H9 (cell line): ENCODE results near the gene HYI. TPM values are rescaled to one million over a fixed set of nuclear protein-coding genes. Genes with fewer than 3 reads are reported as not detected.
A peak's percentile ranks its signal among the peaks of the same experiment; 100 is the strongest.

Source experiments
- DNase-seq: peaks from one replicate; pipeline ENCODE4 v3.0.0-alpha.2; 2017
- H2AFZ ChIP-seq: one replicate; pipeline ENCODE4 v1.6.1; 2013; ENCODE audit warnings: mild to moderate bottlenecking, low read length, control low read depth, moderate library complexity
- H2AK5ac ChIP-seq: 2 replicates; pipeline ENCODE4 v1.6.1; 2013; ENCODE audit warnings: low read length, control low read depth, mixed read lengths; ENCODE audit not compliant: insufficient read length
- H2BK120ac ChIP-seq: one replicate; pipeline ENCODE4 v1.6.1; 2013; ENCODE audit warnings: low read depth, mild to moderate bottlenecking, low read length, control low read depth, inconsistent platforms; ENCODE audit not compliant: poor library complexity, severe bottlenecking
- H2BK12ac ChIP-seq: 2 replicates; pipeline ENCODE4 v1.6.1; 2013; ENCODE audit warnings: low read length, control low read depth, mixed read lengths, low read depth; ENCODE audit not compliant: insufficient read length
- H2BK15ac ChIP-seq: 2 replicates; pipeline ENCODE4 v1.6.1; 2013; ENCODE audit warnings: low read depth, low read length, control low read depth
- H2BK20ac ChIP-seq: one replicate; pipeline ENCODE4 v1.6.1; 2013; ENCODE audit warnings: low read depth, mild to moderate bottlenecking, low read length, control low read depth, inconsistent platforms; ENCODE audit not compliant: poor library complexity, severe bottlenecking
- H2BK5ac ChIP-seq: 2 replicates; pipeline ENCODE4 v1.6.1; 2013; ENCODE audit warnings: low read length, control low read depth, mixed read lengths; ENCODE audit not compliant: insufficient read length
- H3K14ac ChIP-seq: 2 replicates; pipeline ENCODE4 v1.6.1; 2013; ENCODE audit warnings: low read length, control low read depth; ENCODE audit not compliant: insufficient read depth
- H3K18ac ChIP-seq: 2 replicates; pipeline ENCODE4 v1.6.1; 2013; ENCODE audit warnings: low read depth, mild to moderate bottlenecking, mixed read lengths, low read length, control low read depth; ENCODE audit not compliant: insufficient read length
- H3K23ac ChIP-seq: 2 replicates; pipeline ENCODE4 v1.6.1; 2013; ENCODE audit warnings: low read length, control low read depth, mixed read lengths, low read depth; ENCODE audit not compliant: insufficient read length
- H3K23me2 ChIP-seq: 2 replicates; pipeline ENCODE4 v1.6.1; 2013; ENCODE audit warnings: low read depth, mild to moderate bottlenecking, mixed read lengths, low read length, control low read depth; ENCODE audit not compliant: insufficient read length, poor library complexity, severe bottlenecking
- H3K27ac ChIP-seq: 2 replicates; pipeline ENCODE4 v1.5.1; 2013; ENCODE audit warnings: low read length, control low read depth, mixed read lengths, low read depth; ENCODE audit not compliant: insufficient read length
- H3K27me3 ChIP-seq: 2 replicates; pipeline ENCODE4 v1.6.1; 2013; ENCODE audit warnings: low read length, control low read depth, inconsistent platforms; ENCODE audit not compliant: insufficient read depth
- H3K4ac ChIP-seq: 2 replicates; pipeline ENCODE4 v1.6.1; 2013; ENCODE audit warnings: low read depth, mild to moderate bottlenecking, control low read depth, inconsistent platforms, low read length, moderate library complexity
- H3K4me1 ChIP-seq: 2 replicates; pipeline ENCODE4 v1.6.1; 2013; ENCODE audit warnings: low read length, control low read depth, inconsistent platforms; ENCODE audit not compliant: insufficient read depth
- H3K4me2 ChIP-seq: 2 replicates; pipeline ENCODE4 v1.6.1; 2013; ENCODE audit warnings: low read length, control low read depth, mixed read lengths; ENCODE audit not compliant: insufficient read length, insufficient read depth
- H3K56ac ChIP-seq: 2 replicates; pipeline ENCODE4 v1.6.1; 2013; ENCODE audit warnings: low read depth, mild to moderate bottlenecking, mixed read lengths, low read length, control low read depth; ENCODE audit not compliant: insufficient read length
- H3K79me1 ChIP-seq: 2 replicates; pipeline ENCODE4 v1.6.1; 2013; ENCODE audit warnings: low read depth, mild to moderate bottlenecking, moderate library complexity, low read length, control low read depth, inconsistent platforms; ENCODE audit not compliant: insufficient read depth, poor library complexity, severe bottlenecking
- H3K79me2 ChIP-seq: 2 replicates; pipeline ENCODE4 v1.6.1; 2013; ENCODE audit warnings: low read length, control low read depth, inconsistent platforms; ENCODE audit not compliant: insufficient read depth
- H3K9ac ChIP-seq: 2 replicates; pipeline ENCODE4 v1.6.1; 2013; ENCODE audit warnings: low read length, control low read depth, mixed read lengths; ENCODE audit not compliant: insufficient read length; ENCODE audit errors: extremely low read depth
- H3K9me3 ChIP-seq: one replicate; pipeline ENCODE4 v1.6.1; 2013; ENCODE audit warnings: low read depth, low read length, inconsistent platforms; ENCODE audit not compliant: control insufficient read depth
- H3T11ph ChIP-seq: one replicate; pipeline ENCODE4 v1.6.1; 2013; ENCODE audit warnings: mild to moderate bottlenecking, low read length, control low read depth, inconsistent platforms
- H4K20me1 ChIP-seq: one replicate; pipeline ENCODE4 v1.6.1; 2013; ENCODE audit not compliant: control insufficient read depth, insufficient read length, insufficient read depth
- H4K5ac ChIP-seq: 2 replicates; pipeline ENCODE4 v1.6.1; 2013; ENCODE audit warnings: low read depth, mild to moderate bottlenecking, mixed read lengths, low read length, control low read depth; ENCODE audit not compliant: insufficient read length
- H4K8ac ChIP-seq: replicated peaks from 2 replicates; pipeline ENCODE4 v1.6.1; 2013; ENCODE audit warnings: low read length, control low read depth, mixed read lengths, low read depth; ENCODE audit not compliant: insufficient read length
- H4K91ac ChIP-seq: 2 replicates; pipeline ENCODE4 v1.6.1; 2013; ENCODE audit warnings: low read depth, mild to moderate bottlenecking, moderate library complexity, mixed read lengths, low read length, control low read depth; ENCODE audit not compliant: insufficient read length
- H3K27ac Mint-ChIP-seq, 3 experiments: 2 replicates in 2 of 3; 3 replicates in 1 of 3; pipeline ENCODE4 v1.8.0; 2020 to 2021; ENCODE audit warnings: mixed read lengths in 3 of 3, mild to moderate bottlenecking in 1 of 3, moderate library complexity in 1 of 3
- H3K27me3 Mint-ChIP-seq: 2 replicates; pipeline ENCODE4 v1.8.0; 2021; ENCODE audit warnings: low read depth, mild to moderate bottlenecking, moderate library complexity, mixed read lengths
- H3K36me3 Mint-ChIP-seq, 3 experiments: 2 replicates in 2 of 3; 3 replicates in 1 of 3; pipeline ENCODE4 v1.8.0; 2020 to 2021; ENCODE audit warnings: low read depth in 3 of 3, mixed read lengths in 3 of 3; ENCODE audit not compliant: insufficient read depth in 1 of 3
- H3K4me1 Mint-ChIP-seq, 2 experiments: 2 replicates each; pipeline ENCODE4 v1.8.0; 2020; ENCODE audit warnings: mixed read lengths in 2 of 2
- H3K4me3 Mint-ChIP-seq, 2 experiments: 2 replicates in 1 of 2; 3 replicates in 1 of 2; pipeline ENCODE4 v1.8.0; 2020 to 2021; ENCODE audit warnings: mild to moderate bottlenecking in 2 of 2, mixed read lengths in 2 of 2, moderate library complexity in 1 of 2
- H3K9me3 Mint-ChIP-seq, 2 experiments: 2 replicates in 1 of 2; 3 replicates in 1 of 2; pipeline ENCODE4 v1.8.0; 2020; ENCODE audit warnings: mild to moderate bottlenecking in 2 of 2, mixed read lengths in 2 of 2, moderate library complexity in 1 of 2
- CTCF ChIP-seq: fragments of 200-600 bp; sonication (generic); conservative IDR thresholded peaks from 3 replicates; pipeline ENCODE4 v1.8.0; 2021; ENCODE audit warnings: antibody characterized with exemption, mild to moderate bottlenecking
- WGBS: extraction: QIAGEN DNeasy Blood & Tissue Kit; methylation state at CpG from one replicate; pipeline ENCODE4 v1.1.7; 2013; ENCODE audit warnings: missing lambda C conversion rate, low lambda C conversion rate, mixed read lengths; ENCODE audit not compliant: insufficient read length; ENCODE audit errors: extremely low coverage; 5-methylcytosine and 5-hydroxymethylcytosine counted together
- total RNA-seq: library from RNA; stranded (reverse); gene quantifications from 2 replicates; pipeline ENCODE4 v1.2.1, GENCODE V29; 2021

Gene HYI
- total RNA-seq, 1 experiment from 2014 or later: 16.1 TPM

- peaks cover 9 to 58% (median 36%) of the 10 kb centered on the region in 3 experiments; a peak in 6 of 7 replicates for H3K36me3 Mint-ChIP-seq
These were observed 31.6 kb downstream of the HYI start for GRCh38 chr1:43421976-43422750.

More at GRCh38 chr1:43421976-43422750, 31.6 kb downstream of the HYI start:
- TF ChIP-seq CTCF: peak; percentile 33; the same call in 2 of the 3 replicates
- WGBS: no CpG with 5 or more reads among the region's 12 CpGs
- Histone ChIP-seq H2AFZ (no peak overlapping the region), H4K91ac (no peak overlapping the region), H3K4me1 (no peaks in the 10 kb centered on the region; the same call in 1 of the 2 replicates), H3K14ac (no peak overlapping the region), H3K23me2 (no peaks in the 10 kb centered on the region), H3K79me1 (no peaks in the 10 kb centered on the region), H2BK12ac (no peak overlapping the region), H3T11ph (no peak overlapping the region), H3K79me2 (no peaks in the 10 kb centered on the region), H2BK120ac (no peak overlapping the region), H2BK5ac (no peak overlapping the region), H4K8ac (no peak overlapping the region), H2BK15ac (no peak overlapping the region), H3K4ac (no peak overlapping the region), H2AK5ac (no peak overlapping the region), H3K9ac (no peak overlapping the region), H4K20me1 (no peaks in the 10 kb centered on the region), H3K56ac (no peak overlapping the region), H3K9me3 (no peaks in the 10 kb centered on the region), H4K5ac (no peak overlapping the region), H3K18ac (no peak overlapping the region), H3K27ac (no peak overlapping the region), H3K23ac (no peak overlapping the region), H2BK20ac (no peak overlapping the region), H3K27me3 (no peaks in the 10 kb centered on the region), H3K4me2 (no peak overlapping the region)
- peaks cover 9 to 10% of the 10 kb centered on the region in 2 experiments for H3K4me1 Mint-ChIP-seq
- H3K4me3 Mint-ChIP-seq: no peak overlapping the region
- peak; percentile 64 for DNase-seq
- H3K27me3 Mint-ChIP-seq: no peaks in the 10 kb centered on the region
- 0 out of 7 replicates have a peak overlapping the region, but pooled peaks of 1 of the 3 experiments have one; percentile 17 for H3K27ac Mint-ChIP-seq
- no peaks in the 10 kb centered on the region for H3K9me3 Mint-ChIP-seq
